Measurements from ENCODE around the gene CPXM2. TPM values are rescaled to one million over a fixed set of nuclear protein-coding genes. Genes with fewer than 3 reads are reported as not detected.

CPXM2 gene
- total RNA-seq, 1 donor from 2014 or later, result not detected

DNA sequence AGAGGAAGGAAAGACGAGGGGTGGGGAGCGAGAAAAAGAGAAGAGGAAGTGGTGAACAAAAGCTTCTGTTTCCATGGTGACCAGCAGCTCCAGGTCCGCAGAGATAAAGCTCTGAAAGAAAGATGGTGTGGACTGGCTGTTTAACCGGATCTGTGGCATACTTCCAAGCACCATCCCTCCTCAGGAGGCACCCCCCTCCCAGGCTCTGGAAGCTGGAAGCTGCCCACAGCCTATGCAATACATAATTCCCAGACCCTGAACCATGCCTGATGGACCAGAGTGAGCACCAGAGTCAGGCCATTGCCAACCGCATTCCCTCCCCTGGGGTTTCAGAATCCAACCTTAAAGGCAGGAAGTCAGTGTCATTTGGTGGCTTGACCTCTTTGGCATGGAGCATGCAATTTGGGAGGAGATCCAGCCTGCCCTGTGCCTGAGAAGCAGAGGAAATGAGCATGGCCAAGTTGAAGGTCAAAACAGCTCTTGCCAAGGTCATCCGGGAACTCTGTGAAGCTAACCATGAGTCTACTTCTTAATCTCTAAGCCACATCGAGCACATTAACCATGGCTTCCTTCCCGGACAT is 22.2 kb upstream of the CPXM2 start:
- Mint-ChIP-seq H3K27ac (no peak overlapping the region), H3K9me3 (no peaks in the 10 kb centered on the region), H3K4me1 (ENCODE audit: low read depth) (no peaks in the 10 kb centered on the region), H3K36me3 (ENCODE audit: low read depth) (no peaks in the 10 kb centered on the region), H3K4me3 (no peak overlapping the region), H3K27me3 (ENCODE audit: insufficient read depth) (no peaks in the 10 kb centered on the region)
- intact Hi-C loops (cut with micrococcal nuclease), result no loop called here
- DNase-seq (ENCODE audit: low spot score), result no peak

DNA sequence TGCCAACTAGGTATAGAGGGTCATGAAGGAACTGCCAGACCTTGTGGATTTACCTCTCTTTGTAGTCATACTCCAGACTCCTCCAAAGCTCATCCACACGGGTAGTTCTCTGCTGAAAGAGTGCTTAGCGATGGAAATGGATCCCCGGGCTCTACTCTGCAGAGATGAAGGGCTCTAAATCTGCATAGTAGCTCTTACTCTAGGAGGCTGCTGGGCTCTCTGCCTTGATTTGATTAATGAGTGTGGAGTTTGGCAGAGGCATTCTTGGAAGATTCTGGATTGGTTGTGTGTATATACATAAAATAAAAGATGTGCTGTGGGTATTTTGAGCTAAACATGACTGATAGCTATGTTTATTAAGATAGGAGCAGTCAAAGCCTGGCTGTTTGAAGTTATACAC is 21.3 kb upstream of the CPXM2 start:
- intact Hi-C loops (cut with micrococcal nuclease), result no loop called here
- Mint-ChIP-seq H3K36me3 (ENCODE audit: low read depth) (no peaks in the 10 kb centered on the region), H3K4me1 (ENCODE audit: low read depth) (no peaks in the 10 kb centered on the region), H3K4me3 (no peak overlapping the region), H3K27ac (no peak overlapping the region), H3K9me3 (no peaks in the 10 kb centered on the region), H3K27me3 (ENCODE audit: insufficient read depth) (peaks cover 2% of the 10 kb centered on the region)
- DNase-seq (ENCODE audit: low spot score), result no peak

- intact Hi-C loops (cut with micrococcal nuclease), result no loop called here
- H3K4me3 Mint-ChIP-seq, result no peak overlapping the region
- no peaks in the 10 kb centered on the region for H3K36me3 Mint-ChIP-seq (ENCODE audit: low read depth)
- H3K9me3 Mint-ChIP-seq, result no peaks in the 10 kb centered on the region
- DNase-seq (ENCODE audit: low spot score), result no peak
- no peaks in the 10 kb centered on the region for H3K4me1 Mint-ChIP-seq (ENCODE audit: low read depth)
- peaks cover 2% of the 10 kb centered on the region for H3K27me3 Mint-ChIP-seq (ENCODE audit: insufficient read depth)
- H3K27ac Mint-ChIP-seq, result no peak overlapping the region
These were observed 20.9 kb upstream of the CPXM2 start for GRCh38 chr10:123912466-123912865.

- Mint-ChIP-seq H3K4me1 (ENCODE audit: low read depth) (no peaks in the 10 kb centered on the region), H3K9me3 (no peaks in the 10 kb centered on the region), H3K27ac (no peak overlapping the region), H3K27me3 (ENCODE audit: insufficient read depth) (peaks cover 2% of the 10 kb centered on the region), H3K36me3 (ENCODE audit: low read depth) (no peaks in the 10 kb centered on the region), H3K4me3 (no peak overlapping the region)
- intact Hi-C loops (cut with micrococcal nuclease), result no loop called here
- no peak for DNase-seq (ENCODE audit: low spot score)
These were observed 20.3 kb upstream of the CPXM2 start for GRCh38 chr10:123911866-123912265.

GRCh38 chr10:123909866-123910265 is 18.3 kb upstream of the CPXM2 start:
- Mint-ChIP-seq H3K9me3 (no peaks in the 10 kb centered on the region), H3K4me1 (ENCODE audit: low read depth) (no peaks in the 10 kb centered on the region), H3K27me3 (ENCODE audit: insufficient read depth) (peaks cover 4% of the 10 kb centered on the region), H3K4me3 (no peak overlapping the region), H3K36me3 (ENCODE audit: low read depth) (no peaks in the 10 kb centered on the region), H3K27ac (no peak overlapping the region)
- DNase-seq (ENCODE audit: low spot score), result no peak
- intact Hi-C loops (cut with micrococcal nuclease), result no loop called here

DNA sequence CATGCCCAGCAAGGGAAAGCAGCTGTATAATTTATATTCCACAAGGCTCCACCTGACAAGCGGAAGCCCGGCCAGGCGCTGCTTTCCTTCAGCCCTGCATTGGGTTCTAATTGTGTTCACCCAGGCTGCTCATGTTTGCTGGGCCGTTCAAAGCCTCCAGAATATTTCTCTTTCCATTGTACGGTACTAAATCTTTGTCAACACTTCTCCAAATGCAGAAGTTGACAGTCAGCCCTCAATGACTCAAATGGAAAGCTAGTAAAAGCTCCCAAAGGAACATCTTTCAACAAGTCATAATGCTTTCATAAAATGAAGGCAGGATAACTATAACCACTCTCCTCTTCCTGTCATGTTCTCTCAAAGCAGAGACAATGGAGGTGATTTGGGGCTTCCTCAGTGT is 17.8 kb upstream of the CPXM2 start:
- DNase-seq (ENCODE audit: low spot score), result no peak
- no peaks in the 10 kb centered on the region for H3K4me1 Mint-ChIP-seq (ENCODE audit: low read depth)
- intact Hi-C loops (cut with micrococcal nuclease), result no loop called here
- H3K9me3 Mint-ChIP-seq, result no peaks in the 10 kb centered on the region
- H3K4me3 Mint-ChIP-seq, result no peak overlapping the region
- peaks cover 4% of the 10 kb centered on the region for H3K27me3 Mint-ChIP-seq (ENCODE audit: insufficient read depth)
- no peak overlapping the region for H3K27ac Mint-ChIP-seq
- no peaks in the 10 kb centered on the region for H3K36me3 Mint-ChIP-seq (ENCODE audit: low read depth)

- H3K27ac Mint-ChIP-seq, result no peak overlapping the region
- intact Hi-C loops (cut with micrococcal nuclease), result no loop called here
- H3K27me3 Mint-ChIP-seq (ENCODE audit: insufficient read depth), result peaks cover 4% of the 10 kb centered on the region
- no peak overlapping the region for H3K4me3 Mint-ChIP-seq
- DNase-seq (ENCODE audit: low spot score), result no peak
- H3K9me3 Mint-ChIP-seq, result no peaks in the 10 kb centered on the region
- no peaks in the 10 kb centered on the region for H3K36me3 Mint-ChIP-seq (ENCODE audit: low read depth)
- H3K4me1 Mint-ChIP-seq (ENCODE audit: low read depth), result no peaks in the 10 kb centered on the region
These were observed 16.8 kb upstream of the CPXM2 start for GRCh38 chr10:123908379-123908778.

DNA sequence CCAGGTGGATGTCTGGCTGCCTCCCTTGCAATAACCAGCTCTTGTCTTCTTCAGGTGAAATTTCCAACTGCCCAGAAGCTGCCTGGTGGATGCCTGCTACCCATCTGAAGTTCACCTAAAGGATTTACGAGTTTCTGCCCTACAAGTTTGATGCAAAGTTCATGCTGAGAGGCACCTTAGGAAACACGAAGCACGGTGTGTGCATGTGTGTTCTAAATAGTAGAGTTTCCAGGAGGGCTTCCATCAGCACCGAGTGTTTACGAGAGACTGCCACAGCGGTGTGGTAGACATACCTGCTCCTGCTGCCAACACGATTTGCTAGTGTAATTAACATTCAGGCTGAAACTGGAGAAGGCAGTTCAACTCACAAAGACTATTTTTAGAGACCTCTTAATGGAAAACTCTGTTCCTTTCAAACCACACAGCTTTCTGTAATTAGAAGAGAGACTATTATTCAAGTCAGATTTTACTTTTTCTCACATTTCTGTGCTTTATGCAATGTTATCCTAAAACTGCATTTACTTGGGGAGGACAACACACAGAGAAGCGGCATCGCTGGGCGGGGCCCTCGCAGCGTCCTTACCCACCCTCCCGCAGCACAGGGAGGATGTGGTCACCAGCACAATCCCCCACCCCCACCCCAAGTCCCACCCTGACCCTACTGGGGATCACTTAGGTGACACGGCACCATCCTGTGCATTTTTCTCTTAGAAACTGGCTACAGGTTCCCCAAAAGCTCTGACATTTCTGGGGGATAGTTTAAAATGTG is 15.5 kb upstream of the CPXM2 start:
- no peaks in the 10 kb centered on the region for H3K4me1 Mint-ChIP-seq (ENCODE audit: low read depth)
- intact Hi-C loops (cut with micrococcal nuclease), result no loop called here
- H3K27ac Mint-ChIP-seq, result no peak overlapping the region
- no peaks in the 10 kb centered on the region for H3K36me3 Mint-ChIP-seq (ENCODE audit: low read depth)
- DNase-seq (ENCODE audit: low spot score), result no peak
- H3K4me3 Mint-ChIP-seq, result no peak overlapping the region
- H3K9me3 Mint-ChIP-seq, result no peaks in the 10 kb centered on the region
- H3K27me3 Mint-ChIP-seq (ENCODE audit: insufficient read depth), result peaks cover 4% of the 10 kb centered on the region

- H3K4me3 Mint-ChIP-seq, result no peak overlapping the region
- H3K27ac Mint-ChIP-seq, result no peak overlapping the region
- intact Hi-C loops (cut with micrococcal nuclease), result no loop called here
- H3K4me1 Mint-ChIP-seq (ENCODE audit: low read depth), result no peaks in the 10 kb centered on the region
- DNase-seq (ENCODE audit: low spot score), result no peak
- H3K27me3 Mint-ChIP-seq (ENCODE audit: insufficient read depth), result peaks cover 4% of the 10 kb centered on the region
- no peaks in the 10 kb centered on the region for H3K36me3 Mint-ChIP-seq (ENCODE audit: low read depth)
- no peaks in the 10 kb centered on the region for H3K9me3 Mint-ChIP-seq
These were observed 14.7 kb upstream of the CPXM2 start for GRCh38 chr10:123906296-123906695.

DNA sequence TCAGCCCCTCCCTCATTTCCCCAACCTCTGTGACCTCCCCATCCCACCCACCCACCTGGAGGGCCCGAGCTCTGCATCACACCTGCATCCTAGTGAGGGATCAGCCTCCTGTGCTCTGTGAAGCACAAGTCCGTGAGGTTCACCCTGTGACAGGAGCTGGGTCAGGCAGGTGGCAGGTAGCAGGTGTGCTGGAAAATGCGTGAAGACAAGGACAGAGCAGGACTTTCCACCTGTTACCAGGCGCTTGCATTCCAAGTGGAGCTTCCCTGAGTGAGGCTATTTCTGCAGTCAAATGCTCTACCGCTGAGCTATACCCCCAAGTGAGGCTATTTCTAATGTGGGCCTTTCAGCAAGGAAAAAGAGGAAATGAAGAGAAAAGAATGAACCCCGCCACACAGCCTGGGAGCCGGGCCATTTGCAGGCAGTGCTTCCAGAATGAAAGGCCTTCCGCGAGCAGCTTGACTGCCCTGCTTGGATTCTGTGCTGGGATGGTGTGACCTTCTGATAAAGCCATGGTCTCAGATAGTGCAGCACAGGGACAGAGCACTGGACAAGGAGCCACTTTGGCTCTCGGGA is 13.3 kb upstream of the CPXM2 start:
- intact Hi-C loops (cut with micrococcal nuclease), result no loop called here
- H3K36me3 Mint-ChIP-seq (ENCODE audit: low read depth), result no peaks in the 10 kb centered on the region

DNA sequence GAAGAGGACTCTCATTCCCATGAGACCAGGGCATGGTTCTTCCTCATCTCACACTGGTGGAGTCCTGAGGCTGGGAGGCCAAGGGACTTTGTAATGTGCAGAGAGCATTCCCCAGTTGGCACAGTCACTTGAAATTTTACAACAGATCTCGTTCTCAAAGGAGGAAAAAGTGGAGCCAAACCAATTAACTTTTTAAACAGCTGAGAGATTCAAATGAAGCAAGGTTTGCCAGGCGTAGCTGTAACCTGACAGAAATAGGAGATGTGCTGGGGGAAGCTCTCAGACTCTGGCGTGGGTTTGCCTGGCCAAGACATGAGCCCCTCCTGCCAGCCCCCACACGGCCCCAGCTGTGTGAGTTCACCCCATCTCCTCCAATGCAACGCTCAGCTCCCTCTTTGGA is 12.0 kb upstream of the CPXM2 start:
- Mint-ChIP-seq H3K27me3 (ENCODE audit: insufficient read depth) (peaks cover 4% of the 10 kb centered on the region), H3K36me3 (ENCODE audit: low read depth) (no peaks in the 10 kb centered on the region), H3K27ac (no peak overlapping the region), H3K9me3 (no peaks in the 10 kb centered on the region), H3K4me1 (ENCODE audit: low read depth) (no peaks in the 10 kb centered on the region), H3K4me3 (no peak overlapping the region)
- intact Hi-C loops (cut with micrococcal nuclease), result no loop called here
- DNase-seq (ENCODE audit: low spot score), result no peak

More for the DNA sequence above, 13.3 kb upstream of the CPXM2 start:
- Mint-ChIP-seq H3K4me1 (ENCODE audit: low read depth) (no peaks in the 10 kb centered on the region), H3K27ac (no peak overlapping the region), H3K4me3 (no peak overlapping the region), H3K27me3 (ENCODE audit: insufficient read depth) (peaks cover 4% of the 10 kb centered on the region), H3K9me3 (no peaks in the 10 kb centered on the region)
- DNase-seq (ENCODE audit: low spot score), result no peak

DNA sequence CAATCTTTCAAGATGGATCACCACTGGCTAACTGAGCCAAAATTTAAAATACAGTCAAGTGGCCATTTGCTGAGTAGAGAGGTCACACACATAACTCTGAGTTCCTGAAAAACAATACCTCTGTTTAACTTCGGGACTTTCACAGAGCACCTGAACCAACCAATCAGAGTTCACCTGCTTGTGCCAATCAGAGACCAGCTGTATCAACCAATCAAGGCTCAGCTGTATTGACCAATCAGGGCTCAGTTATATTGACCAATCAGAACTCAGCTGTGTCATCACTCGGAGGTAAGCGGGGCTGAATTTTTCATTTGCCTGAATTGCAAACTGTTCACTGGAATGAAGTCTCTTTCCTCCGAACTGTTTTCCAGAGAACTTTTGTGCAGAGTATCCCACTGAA is 10.0 kb upstream of the CPXM2 start:
- no peak overlapping the region for H3K4me3 Mint-ChIP-seq
- intact Hi-C loops (cut with micrococcal nuclease), result no loop called here
- no peaks in the 10 kb centered on the region for H3K4me1 Mint-ChIP-seq (ENCODE audit: low read depth)
- H3K27ac Mint-ChIP-seq, result no peak overlapping the region
- H3K27me3 Mint-ChIP-seq (ENCODE audit: insufficient read depth), result peaks cover 2% of the 10 kb centered on the region
- no peak for DNase-seq (ENCODE audit: low spot score)
- no peaks in the 10 kb centered on the region for H3K36me3 Mint-ChIP-seq (ENCODE audit: low read depth)
- no peaks in the 10 kb centered on the region for H3K9me3 Mint-ChIP-seq

DNA sequence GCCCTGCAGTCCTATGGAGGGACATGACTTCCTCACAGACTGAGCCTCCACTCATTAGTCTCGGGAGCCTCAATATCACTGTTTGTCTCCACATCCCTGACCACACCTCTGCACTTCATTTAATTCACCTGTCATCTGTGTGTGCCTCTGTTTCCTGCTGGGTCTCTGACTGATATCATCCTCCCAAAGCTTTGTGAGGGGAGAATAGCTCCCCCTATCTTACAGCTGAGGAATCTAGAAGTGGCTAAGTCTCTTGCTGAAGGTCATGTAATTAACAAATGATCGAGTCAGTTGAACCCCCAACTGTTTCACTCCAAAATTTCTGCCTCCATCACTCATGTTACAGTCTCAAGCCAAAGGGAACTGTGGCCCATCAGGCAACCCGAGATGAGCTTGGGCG is 5.5 kb upstream of the CPXM2 start:
- H3K4me1 Mint-ChIP-seq (ENCODE audit: low read depth), result no peaks in the 10 kb centered on the region
- no peak overlapping the region for H3K4me3 Mint-ChIP-seq
- peaks cover 4% of the 10 kb centered on the region for H3K27me3 Mint-ChIP-seq (ENCODE audit: insufficient read depth)
- H3K27ac Mint-ChIP-seq, result no peak overlapping the region
- intact Hi-C loops (cut with micrococcal nuclease), result no loop called here
- no peak for DNase-seq (ENCODE audit: low spot score)
- H3K36me3 Mint-ChIP-seq (ENCODE audit: low read depth), result no peaks in the 10 kb centered on the region
- H3K9me3 Mint-ChIP-seq, result no peaks in the 10 kb centered on the region

Measured in activated T-helper 1 cell treated with anti-CD3 and anti-CD28 coated beads, Interleukin-12 subunit alpha, Interleukin-12 subunit beta, Interleukin-2, Interleukin-4 antibody, amounts not matched to agents 30 ng/mL and 10 ng/mL and 1 ng/mL, durations not matched to agents 14 hours and 24 hours and 36 hours (primary cell).